ENCODE measurements around the gene SNX13. TPM values are rescaled to one million over a fixed set of nuclear protein-coding genes. Genes with fewer than 3 reads are reported as not detected.
"Not testable (repeated sequence)": the region's sequence is repeated elsewhere in the genome, so short reads cannot be mapped to it uniquely, and the experiment has no call there.

SNX13 gene
- total and polyA plus RNA-seq, 5 donors from 2014 or later, result 11.9 to 32.5 (median 13.0) TPM

- H3K27me3 Mint-ChIP-seq, result no peaks in the 10 kb centered on the region
- H3K36me3 Mint-ChIP-seq, result peaks cover 29% of the 10 kb centered on the region
- H3K9me3 Mint-ChIP-seq, result no peaks in the 10 kb centered on the region
- H3K9me3 ChIP-seq (ENCODE audit: control insufficient read depth in 2 of 2, low read length in 2 of 2), result no peaks in the 10 kb centered on the region
- ATAC-seq (ENCODE audit: low read depth in 2 of 2) (no peak), DNase-seq (no peak)
- H3K27ac Mint-ChIP-seq, result no peak overlapping the region
- peaks cover 13% of the 10 kb centered on the region for H3K36me3 ChIP-seq (ENCODE audit: control insufficient read depth, insufficient read depth, low read length)
- no peak overlapping the region for H3K4me3 Mint-ChIP-seq
- H3K4me3 ChIP-seq (ENCODE audit: low read depth, low read length), result no peak overlapping the region
- H3K4me1 Mint-ChIP-seq, result peaks cover 0 to 6% (median 0%) of the 10 kb centered on the region in 4 donors
- no peaks in the 10 kb centered on the region for H3K4me1 ChIP-seq (ENCODE audit: control insufficient read depth, insufficient read depth, low read length, poor library complexity, severe bottlenecking)
- H3K27ac ChIP-seq (ENCODE audit: insufficient read depth, low read length, poor library complexity, severe bottlenecking), result no peak overlapping the region
- no peaks in the 10 kb centered on the region for H3K27me3 ChIP-seq (ENCODE audit: control insufficient read depth, insufficient read depth, low read length)
Measured at GRCh38 chr7:17829001-17829400, 111.3 kb downstream of the SNX13 start.

DNA sequence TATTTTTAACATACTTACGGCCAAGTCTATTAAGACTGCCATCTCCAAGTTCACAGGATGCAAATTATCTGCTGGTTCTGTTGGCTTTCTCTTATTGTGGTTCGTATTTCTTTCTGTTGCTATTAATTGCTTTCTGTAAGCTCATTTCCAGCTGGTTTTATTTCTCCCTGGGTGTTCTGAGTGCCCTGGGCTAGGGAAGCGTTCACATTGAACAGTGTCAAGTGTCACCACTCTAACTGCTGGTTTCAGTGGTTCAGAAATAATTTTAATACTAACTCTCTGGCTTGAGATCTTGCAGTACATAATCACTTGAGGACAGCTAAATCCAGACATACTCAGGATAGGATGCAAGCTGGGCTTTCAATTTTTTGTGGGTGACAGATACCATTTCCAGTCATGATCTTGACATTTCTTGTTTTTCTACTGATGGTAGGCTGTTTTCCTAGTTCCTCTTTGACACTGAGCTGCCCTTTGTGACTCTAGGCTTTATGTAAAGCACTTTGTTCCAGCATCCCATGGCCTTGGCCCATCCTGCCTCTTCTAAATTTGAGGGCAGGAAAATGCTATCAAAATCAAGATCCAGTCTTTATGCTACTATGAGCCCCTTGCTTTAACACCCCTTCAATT is 117.6 kb downstream of the SNX13 start:
- Histone ChIP-seq H3K4me1 (ENCODE audit: control insufficient read depth, insufficient read depth, low read length, poor library complexity, severe bottlenecking) (no peaks in the 10 kb centered on the region), H3K27me3 (ENCODE audit: control insufficient read depth, insufficient read depth, low read length) (no peaks in the 10 kb centered on the region), H3K27ac (ENCODE audit: insufficient read depth, low read length, poor library complexity, severe bottlenecking) (no peak overlapping the region), H3K4me3 (ENCODE audit: low read depth, low read length) (no peak overlapping the region), H3K36me3 (ENCODE audit: control insufficient read depth, insufficient read depth, low read length) (peaks cover 20% of the 10 kb centered on the region), H3K9me3 (ENCODE audit: control insufficient read depth in 2 of 2, low read length in 2 of 2) (no peaks in the 10 kb centered on the region)
- Mint-ChIP-seq H3K36me3 (peaks cover 46% of the 10 kb centered on the region), H3K27me3 (no peaks in the 10 kb centered on the region), H3K9me3 (no peaks in the 10 kb centered on the region), H3K4me1 (peaks cover 0 to 5% (median 2%) of the 10 kb centered on the region in 4 donors), H3K27ac (peak overlapping the region in 1 of 3 donors; percentile 0), H3K4me3 (no peak overlapping the region)
- no peak for DNase-seq
- no peak for ATAC-seq (ENCODE audit: low read depth in 2 of 2)

- no peak for ATAC-seq (ENCODE audit: low read depth in 2 of 2)
- no peak overlapping the region for H3K4me3 Mint-ChIP-seq
- peaks cover 0 to 6% (median 1%) of the 10 kb centered on the region in 4 donors for H3K4me1 Mint-ChIP-seq
Measured at GRCh38 chr7:17816903-17817302, 123.4 kb downstream of the SNX13 start.

GRCh38 chr7:17815318-17815717 is 125.0 kb downstream of the SNX13 start:
- H3K4me1 ChIP-seq (ENCODE audit: control insufficient read depth, insufficient read depth, low read length, poor library complexity, severe bottlenecking), result no peaks in the 10 kb centered on the region
- Mint-ChIP-seq H3K4me1 (peaks cover 2 to 7% (median 6%) of the 10 kb centered on the region in 4 donors), H3K27ac (no peak overlapping the region), H3K4me3 (no peak overlapping the region), H3K27me3 (no peaks in the 10 kb centered on the region), H3K36me3 (peaks cover 46% of the 10 kb centered on the region), H3K9me3 (peaks cover 0 to 17% (median 2%) of the 10 kb centered on the region in 7 donors)
- H3K36me3 ChIP-seq (ENCODE audit: control insufficient read depth, insufficient read depth, low read length), result peaks cover 35% of the 10 kb centered on the region
- no peak overlapping the region for H3K27ac ChIP-seq (ENCODE audit: insufficient read depth, low read length, poor library complexity, severe bottlenecking)
- no peak overlapping the region for H3K4me3 ChIP-seq (ENCODE audit: low read depth, low read length)
- no peak for DNase-seq
- ATAC-seq (ENCODE audit: low read depth in 2 of 2), result no peak
- H3K9me3 ChIP-seq (ENCODE audit: control insufficient read depth in 2 of 2, low read length in 2 of 2), result peaks cover 0 to 2% of the 10 kb centered on the region in 2 experiments
- no peaks in the 10 kb centered on the region for H3K27me3 ChIP-seq (ENCODE audit: control insufficient read depth, insufficient read depth, low read length)

More at GRCh38 chr7:17816903-17817302, 123.4 kb downstream of the SNX13 start:
- Mint-ChIP-seq H3K9me3 (peaks cover 0 to 12% (median 1%) of the 10 kb centered on the region in 7 donors), H3K36me3 (peaks cover 40% of the 10 kb centered on the region), H3K27ac (no peak overlapping the region), H3K27me3 (no peaks in the 10 kb centered on the region)
- Histone ChIP-seq H3K9me3 (ENCODE audit: control insufficient read depth in 2 of 2, low read length in 2 of 2) (peaks cover 0 to 2% of the 10 kb centered on the region in 2 experiments), H3K27me3 (ENCODE audit: control insufficient read depth, insufficient read depth, low read length) (no peaks in the 10 kb centered on the region), H3K36me3 (ENCODE audit: control insufficient read depth, insufficient read depth, low read length) (peaks cover 45% of the 10 kb centered on the region), H3K4me3 (ENCODE audit: low read depth, low read length) (no peak overlapping the region), H3K4me1 (ENCODE audit: control insufficient read depth, insufficient read depth, low read length, poor library complexity, severe bottlenecking) (no peaks in the 10 kb centered on the region), H3K27ac (ENCODE audit: insufficient read depth, low read length, poor library complexity, severe bottlenecking) (no peak overlapping the region)
- DNase-seq, result no peak

DNA sequence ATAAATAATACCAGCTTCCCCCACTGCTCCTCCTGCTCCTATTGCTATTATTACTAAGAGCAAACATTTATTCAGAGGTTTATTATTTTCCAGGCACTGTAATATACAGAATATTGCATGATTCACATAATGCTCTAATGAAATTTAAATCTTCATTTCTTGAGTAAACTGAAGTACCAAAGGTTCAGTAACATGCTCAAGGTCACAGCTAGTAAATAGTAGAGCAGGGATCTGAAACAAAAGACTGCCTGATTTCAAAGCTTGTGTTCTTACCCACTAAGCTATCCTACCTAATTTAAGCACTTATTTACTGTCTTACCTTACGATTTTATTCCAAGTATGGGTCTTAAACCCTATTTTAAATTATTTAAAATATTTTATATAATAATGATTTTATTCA is 126.2 kb downstream of the SNX13 start:
- H3K4me3 ChIP-seq (ENCODE audit: low read depth, low read length), result no peak overlapping the region
- peaks cover 6 to 13% (median 11%) of the 10 kb centered on the region in 4 donors for H3K4me1 Mint-ChIP-seq

DNA sequence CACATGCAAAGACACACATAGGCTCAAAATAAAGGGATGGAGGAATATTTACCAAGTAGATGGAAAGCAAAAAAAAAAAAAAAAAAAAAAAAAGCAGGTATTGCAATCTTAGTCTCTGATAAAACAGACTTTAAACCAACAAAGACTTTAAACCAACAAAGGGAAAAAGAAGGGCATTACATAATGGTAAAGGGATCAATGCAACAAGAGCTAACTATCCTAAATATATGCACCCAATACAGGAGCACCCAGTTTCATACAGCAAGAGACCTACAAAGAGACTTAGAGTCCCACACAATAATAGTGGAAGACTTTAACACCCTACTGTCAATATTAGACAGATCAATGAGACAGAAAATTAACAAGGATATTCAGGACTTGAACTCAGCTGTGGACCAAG is 131.1 kb downstream of the SNX13 start:
- not testable (repeated sequence) for H3K27me3 ChIP-seq (ENCODE audit: control insufficient read depth, insufficient read depth, low read length); H3K9me3 ChIP-seq (ENCODE audit: control insufficient read depth in 2 of 2, low read length in 2 of 2); DNase-seq; H3K4me3 Mint-ChIP-seq; H3K27ac ChIP-seq (ENCODE audit: insufficient read depth, low read length, poor library complexity, severe bottlenecking); ATAC-seq (ENCODE audit: low read depth in 2 of 2); H3K4me1 ChIP-seq (ENCODE audit: control insufficient read depth, insufficient read depth, low read length, poor library complexity, severe bottlenecking); H3K4me3 ChIP-seq (ENCODE audit: low read depth, low read length); H3K27me3 Mint-ChIP-seq
- Mint-ChIP-seq H3K36me3 (peaks cover 56% of the 10 kb centered on the region), H3K27ac (peak overlapping the region in 2 of 3 donors; percentile 21 to 61), H3K9me3 (peaks cover 0 to 17% (median 2%) of the 10 kb centered on the region in 7 donors), H3K4me1 (peaks cover 9 to 17% (median 14%) of the 10 kb centered on the region in 4 donors)
- H3K36me3 ChIP-seq (ENCODE audit: control insufficient read depth, insufficient read depth, low read length), result peaks cover 20% of the 10 kb centered on the region

More for the DNA sequence above, 126.2 kb downstream of the SNX13 start:
- no peak overlapping the region for H3K4me3 Mint-ChIP-seq
- no peak overlapping the region for H3K27ac Mint-ChIP-seq
- no peak for ATAC-seq (ENCODE audit: low read depth in 2 of 2)
- Histone ChIP-seq H3K27ac (ENCODE audit: insufficient read depth, low read length, poor library complexity, severe bottlenecking) (no peak overlapping the region), H3K36me3 (ENCODE audit: control insufficient read depth, insufficient read depth, low read length) (peaks cover 35% of the 10 kb centered on the region), H3K27me3 (ENCODE audit: control insufficient read depth, insufficient read depth, low read length) (no peaks in the 10 kb centered on the region), H3K4me1 (ENCODE audit: control insufficient read depth, insufficient read depth, low read length, poor library complexity, severe bottlenecking) (no peaks in the 10 kb centered on the region), H3K9me3 (ENCODE audit: control insufficient read depth in 2 of 2, low read length in 2 of 2) (peaks cover 0 to 2% of the 10 kb centered on the region in 2 experiments)
- DNase-seq, result no peak
- no peaks in the 10 kb centered on the region for H3K27me3 Mint-ChIP-seq
- H3K9me3 Mint-ChIP-seq, result peaks cover 0 to 17% (median 3%) of the 10 kb centered on the region in 7 donors
- H3K36me3 Mint-ChIP-seq, result peaks cover 58% of the 10 kb centered on the region

DNA sequence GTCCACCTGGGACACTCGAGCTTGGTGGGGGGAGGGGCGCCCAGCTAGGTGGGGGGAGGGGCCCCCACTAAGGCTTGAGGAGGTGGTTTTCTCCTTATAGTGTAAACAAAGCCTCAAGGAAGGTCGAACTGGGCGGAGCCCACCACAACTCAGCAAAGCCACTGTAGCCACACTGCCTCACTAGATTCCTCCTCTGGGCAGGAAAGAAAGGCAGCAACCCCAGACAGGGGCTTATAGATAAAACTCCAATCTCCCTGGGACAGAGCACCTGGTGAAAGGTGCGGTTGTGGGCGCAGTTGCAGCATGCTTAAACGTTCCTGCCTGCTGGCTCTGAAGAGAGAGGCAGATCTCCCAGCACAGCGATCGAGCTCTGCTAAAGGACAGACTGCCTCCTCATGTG is 133.1 kb downstream of the SNX13 start:
- peaks cover 0 to 12% (median 0%) of the 10 kb centered on the region in 7 donors for H3K9me3 Mint-ChIP-seq
- no peaks in the 10 kb centered on the region for H3K27me3 ChIP-seq (ENCODE audit: control insufficient read depth, insufficient read depth, low read length)
- no peaks in the 10 kb centered on the region for H3K9me3 ChIP-seq (ENCODE audit: control insufficient read depth in 2 of 2, low read length in 2 of 2)
- no peak overlapping the region for H3K4me3 Mint-ChIP-seq
- peaks cover 13% of the 10 kb centered on the region for H3K36me3 ChIP-seq (ENCODE audit: control insufficient read depth, insufficient read depth, low read length)
- no peak for DNase-seq
- H3K4me3 ChIP-seq (ENCODE audit: low read depth, low read length), result no peak overlapping the region
- ATAC-seq (ENCODE audit: low read depth in 2 of 2), result no peak
- H3K27ac Mint-ChIP-seq, result peak overlapping the region in 1 of 3 donors; percentile 73
- no peak overlapping the region for H3K27ac ChIP-seq (ENCODE audit: insufficient read depth, low read length, poor library complexity, severe bottlenecking)
- peaks cover 55% of the 10 kb centered on the region for H3K36me3 Mint-ChIP-seq
- H3K4me1 Mint-ChIP-seq, result peaks cover 8 to 17% (median 14%) of the 10 kb centered on the region in 4 donors
- no peaks in the 10 kb centered on the region for H3K27me3 Mint-ChIP-seq
- no peaks in the 10 kb centered on the region for H3K4me1 ChIP-seq (ENCODE audit: control insufficient read depth, insufficient read depth, low read length, poor library complexity, severe bottlenecking)

DNA sequence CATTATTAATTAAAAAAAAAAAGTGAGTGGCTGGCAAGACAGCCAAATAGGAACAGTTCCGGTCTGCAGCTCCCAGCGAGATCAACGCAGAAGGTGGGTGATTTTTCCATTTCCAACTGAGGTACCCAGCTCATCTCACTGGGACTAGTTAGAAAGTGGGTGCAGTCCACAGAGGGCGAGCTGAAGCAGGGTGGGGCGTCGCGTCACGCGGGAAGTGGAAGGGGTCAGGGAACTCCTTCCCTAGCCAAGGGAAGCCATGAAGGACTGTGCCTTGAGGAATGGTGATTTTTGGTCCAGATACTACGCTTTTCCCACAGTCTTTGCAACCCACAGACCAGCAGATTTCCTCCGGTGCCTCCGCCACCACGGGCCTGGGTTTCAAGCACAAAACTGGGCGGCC is 133.7 kb downstream of the SNX13 start:
- Histone ChIP-seq H3K27ac (ENCODE audit: insufficient read depth, low read length, poor library complexity, severe bottlenecking) (no peak overlapping the region), H3K9me3 (ENCODE audit: control insufficient read depth in 2 of 2, low read length in 2 of 2) (no peaks in the 10 kb centered on the region), H3K4me1 (ENCODE audit: control insufficient read depth, insufficient read depth, low read length, poor library complexity, severe bottlenecking) (no peaks in the 10 kb centered on the region), H3K4me3 (ENCODE audit: low read depth, low read length) (no peak overlapping the region), H3K36me3 (ENCODE audit: control insufficient read depth, insufficient read depth, low read length) (peaks cover 17% of the 10 kb centered on the region), H3K27me3 (ENCODE audit: control insufficient read depth, insufficient read depth, low read length) (no peaks in the 10 kb centered on the region)
- ATAC-seq (ENCODE audit: low read depth in 2 of 2), result no peak
- Mint-ChIP-seq H3K36me3 (peaks cover 54% of the 10 kb centered on the region), H3K9me3 (peaks cover 0 to 7% (median 0%) of the 10 kb centered on the region in 7 donors), H3K4me3 (no peak overlapping the region), H3K27ac (no peak overlapping the region), H3K4me1 (peaks cover 8 to 17% (median 14%) of the 10 kb centered on the region in 4 donors), H3K27me3 (no peaks in the 10 kb centered on the region)
- DNase-seq, result no peak
